Measurements from ENCODE around the gene HRAS. TPM values are rescaled to one million over a fixed set of nuclear protein-coding genes. Genes with fewer than 3 reads are reported as not detected.

Gene HRAS
- total and polyA plus RNA-seq, 2 donors (not counting 3 experiments of a cell fraction or from before 2014, with no cell fraction given): 103 to 109 TPM

DNA sequence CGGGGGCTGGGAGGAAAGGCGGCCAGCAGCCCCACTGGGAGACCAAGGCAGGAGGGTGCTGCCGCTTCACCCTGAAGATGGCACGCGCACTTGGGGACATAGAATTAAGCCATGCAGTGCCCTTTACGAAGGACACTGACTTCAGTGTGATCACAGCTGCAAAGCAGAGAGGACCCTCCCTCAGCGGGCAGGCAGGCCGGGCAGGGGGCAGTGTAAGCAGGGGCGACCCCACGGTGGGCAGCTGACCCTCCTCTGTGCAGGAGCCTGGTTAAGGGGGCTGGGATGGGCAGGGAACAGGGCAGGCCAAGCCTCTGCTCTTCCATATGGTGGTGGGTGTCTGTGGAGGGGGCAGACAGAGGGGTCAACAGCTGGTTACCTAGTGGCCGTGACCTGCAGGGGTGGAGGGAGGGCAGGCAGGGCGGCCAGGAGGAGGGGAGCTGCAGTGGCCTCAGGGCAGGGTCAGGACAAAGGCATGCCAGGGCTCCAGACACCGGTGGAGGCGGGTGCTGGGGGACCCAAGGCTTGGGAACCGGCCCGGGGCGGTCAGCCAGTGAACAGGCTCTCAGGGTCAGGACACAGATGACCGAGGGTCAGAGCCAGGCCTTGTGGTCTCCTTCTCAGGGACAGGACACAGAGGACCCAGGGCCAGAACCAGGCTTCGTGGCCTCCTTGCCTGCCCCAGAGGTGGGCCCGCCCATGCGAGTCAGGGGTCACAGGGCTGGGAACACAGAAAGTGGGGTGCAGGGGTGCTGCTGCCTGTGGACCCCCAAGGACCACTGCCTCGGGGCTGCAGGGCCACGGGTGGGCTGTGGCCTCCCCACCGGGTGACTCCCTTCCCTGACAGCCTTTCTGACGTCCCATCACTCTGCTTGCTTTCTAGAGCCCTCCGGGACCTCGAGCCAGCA, 18.0 kb upstream of the HRAS start:
- no TSS peak for BruUV-seq (replicated peaks)
- Histone ChIP-seq H3K79me2 (ENCODE audit: control insufficient read depth, insufficient read depth, low read length) (no peaks in the 10 kb centered on the region), H3K27ac (ENCODE audit: insufficient read depth, low read depth, low read length) (no peak overlapping the region), H3K4me2 (ENCODE audit: insufficient read depth, low read length) (no peak overlapping the region), H3K4me1 (ENCODE audit: control insufficient read depth, extremely low read depth, insufficient read depth, low read length) (peaks cover 3% of the 10 kb centered on the region), H3K9me1 (replicated peaks; ENCODE audit: control insufficient read depth, extremely low read depth, insufficient read depth, low read length) (no peaks in the 10 kb centered on the region), H3K9me3 (replicated peaks; ENCODE audit: control insufficient read depth, insufficient read depth, low read length) (no peaks in the 10 kb centered on the region), H3K4me3 (replicated peaks in 1 of 3; ENCODE audit: insufficient read depth in 1 of 3, low read depth in 1 of 3, low read length in 3 of 3) (no peak overlapping the region), H2AFZ (ENCODE audit: low read depth, low read length) (no peak overlapping the region), H4K20me1 (replicated peaks; ENCODE audit: control insufficient read depth, extremely low read depth, insufficient read depth, low read length) (no peaks in the 10 kb centered on the region), H3K27me3 (ENCODE audit: control insufficient read depth in 2 of 2, insufficient read depth in 2 of 2, low read length in 2 of 2) (peaks cover 13 to 21% of the 10 kb centered on the region in 2 experiments), H3K9ac (replicated peaks; ENCODE audit: extremely low read depth, insufficient read depth, low read length) (no peak overlapping the region), H3K36me3 (ENCODE audit: control insufficient read depth in 2 of 2, extremely low read depth in 1 of 2, insufficient read depth in 2 of 2, low read length in 2 of 2) (no peaks in the 10 kb centered on the region)
- TF ChIP-seq FOS (IDR thresholded peaks at IDR 0.05; ENCODE audit: borderline replicate concordance, insufficient read depth, low read length) (no peak), JUN (IDR thresholded peaks at IDR 0.05; ENCODE audit: borderline replicate concordance, insufficient read depth, insufficient read length, low read depth) (no peak), POLR2A (IDR thresholded peaks at IDR 0.05; ENCODE audit: low read depth, low read length) (no peak), MYC (IDR thresholded peaks at IDR 0.05; ENCODE audit: low read depth, low read length) (no peak), GATA2 (IDR thresholded peaks at IDR 0.05; ENCODE audit: insufficient read depth, insufficient read length, low read depth, low read length) (no peak)
- TF ChIP-seq, protein P1, sequence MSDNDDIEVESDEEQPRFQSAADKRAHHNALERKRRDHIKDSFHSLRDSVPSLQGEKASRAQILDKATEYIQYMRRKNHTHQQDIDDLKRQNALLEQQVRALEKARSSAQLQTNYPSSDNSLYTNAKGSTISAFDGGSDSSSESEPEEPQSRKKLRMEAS (IDR thresholded peaks at IDR 0.05; ENCODE audit: insufficient read depth, insufficient read length): no peak
- dilution Hi-C loops (cut with MboI; ENCODE audit: extremely low pct_ligation_motif_present, low sequenced_read_pairs) (no loop called here), intact Hi-C loops (cut with micrococcal nuclease) (no loop called here)
- CTCF ChIA-PET: no interaction called here
- POLR2A ChIA-PET: no interaction called here
- FAIRE-seq (no peak), DNase-seq (ENCODE audit: low read depth, low spot score) (no peak)

DNA sequence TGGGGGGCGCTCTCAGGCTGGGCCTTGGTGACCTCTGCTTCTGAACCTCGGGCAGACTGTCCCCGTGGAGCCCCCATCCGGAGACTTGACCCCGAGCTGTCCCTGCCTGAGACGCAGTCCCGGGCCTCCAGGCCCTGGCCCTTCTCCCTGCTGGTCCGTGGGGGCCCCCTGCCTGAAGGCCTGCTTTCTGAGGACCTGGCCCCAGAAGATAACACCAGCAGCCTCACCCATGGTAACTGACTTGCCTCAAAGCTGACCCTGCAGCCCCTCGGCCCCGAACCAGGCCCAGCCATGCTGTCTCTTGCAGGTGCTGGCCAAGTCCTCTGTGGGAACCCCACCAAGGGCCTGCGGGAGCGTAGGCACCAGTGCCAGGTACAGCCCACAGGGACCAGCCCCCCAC, 16.2 kb upstream of the HRAS start:
- FAIRE-seq: no peak
- H2AFZ ChIP-seq (ENCODE audit: low read depth, low read length): no peak overlapping the region
- H4K20me1 ChIP-seq (replicated peaks; ENCODE audit: control insufficient read depth, extremely low read depth, insufficient read depth, low read length): no peaks in the 10 kb centered on the region
- BruUV-seq (replicated peaks): no TSS peak
- TF ChIP-seq MYC (IDR thresholded peaks at IDR 0.05; ENCODE audit: low read depth, low read length) (no peak), POLR2AphosphoS5 (IDR thresholded peaks at IDR 0.05; ENCODE audit: insufficient read depth, low read depth, low read length) (no peak), POLR2A (IDR thresholded peaks at IDR 0.05; ENCODE audit: low read depth, low read length) (no peak), FOS (IDR thresholded peaks at IDR 0.05; ENCODE audit: borderline replicate concordance, insufficient read depth, low read length) (no peak), JUN (IDR thresholded peaks at IDR 0.05; ENCODE audit: borderline replicate concordance, insufficient read depth, insufficient read length, low read depth) (no peak), EZH2 (IDR thresholded peaks at IDR 0.05; ENCODE audit: borderline replicate concordance, low read depth, low read length, severe bottlenecking) (no peak), GATA2 (IDR thresholded peaks at IDR 0.05; ENCODE audit: insufficient read depth, insufficient read length, low read depth, low read length) (no peak)
- TF ChIP-seq, protein P2, sequence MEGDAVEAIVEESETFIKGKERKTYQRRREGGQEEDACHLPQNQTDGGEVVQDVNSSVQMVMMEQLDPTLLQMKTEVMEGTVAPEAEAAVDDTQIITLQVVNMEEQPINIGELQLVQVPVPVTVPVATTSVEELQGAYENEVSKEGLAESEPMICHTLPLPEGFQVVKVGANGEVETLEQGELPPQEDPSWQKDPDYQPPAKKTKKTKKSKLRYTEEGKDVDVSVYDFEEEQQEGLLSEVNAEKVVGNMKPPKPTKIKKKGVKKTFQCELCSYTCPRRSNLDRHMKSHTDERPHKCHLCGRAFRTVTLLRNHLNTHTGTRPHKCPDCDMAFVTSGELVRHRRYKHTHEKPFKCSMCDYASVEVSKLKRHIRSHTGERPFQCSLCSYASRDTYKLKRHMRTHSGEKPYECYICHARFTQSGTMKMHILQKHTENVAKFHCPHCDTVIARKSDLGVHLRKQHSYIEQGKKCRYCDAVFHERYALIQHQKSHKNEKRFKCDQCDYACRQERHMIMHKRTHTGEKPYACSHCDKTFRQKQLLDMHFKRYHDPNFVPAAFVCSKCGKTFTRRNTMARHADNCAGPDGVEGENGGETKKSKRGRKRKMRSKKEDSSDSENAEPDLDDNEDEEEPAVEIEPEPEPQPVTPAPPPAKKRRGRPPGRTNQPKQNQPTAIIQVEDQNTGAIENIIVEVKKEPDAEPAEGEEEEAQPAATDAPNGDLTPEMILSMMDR (IDR thresholded peaks at IDR 0.05; ENCODE audit: extremely low read depth in 1 of 2, insufficient read depth in 1 of 2, low read depth in 1 of 2, low read length in 2 of 2): no peak
- TF ChIP-seq, protein P1 (IDR thresholded peaks at IDR 0.05; ENCODE audit: insufficient read depth, insufficient read length): no peak
- no peaks in the 10 kb centered on the region for H3K9me1 ChIP-seq (replicated peaks; ENCODE audit: control insufficient read depth, extremely low read depth, insufficient read depth, low read length)
- no peak overlapping the region for H3K4me2 ChIP-seq (ENCODE audit: insufficient read depth, low read length)
- ChIA-PET CTCF (no interaction called here), POLR2A (no interaction called here)
- dilution Hi-C loops (cut with MboI; ENCODE audit: extremely low pct_ligation_motif_present, low sequenced_read_pairs): no loop called here
- H3K27me3 ChIP-seq (ENCODE audit: control insufficient read depth in 2 of 2, insufficient read depth in 2 of 2, low read length in 2 of 2): peaks cover 7 to 14% of the 10 kb centered on the region in 2 experiments
- no peak overlapping the region for H3K4me3 ChIP-seq (replicated peaks in 1 of 3; ENCODE audit: insufficient read depth in 1 of 3, low read depth in 1 of 3, low read length in 3 of 3)
- H3K27ac ChIP-seq (ENCODE audit: insufficient read depth, low read depth, low read length): no peak overlapping the region
- intact Hi-C loops (cut with micrococcal nuclease): no loop called here
- peaks cover 3% of the 10 kb centered on the region for H3K4me1 ChIP-seq (ENCODE audit: control insufficient read depth, extremely low read depth, insufficient read depth, low read length)
- no peak overlapping the region for H3K9ac ChIP-seq (replicated peaks; ENCODE audit: extremely low read depth, insufficient read depth, low read length)
- no peaks in the 10 kb centered on the region for H3K36me3 ChIP-seq (ENCODE audit: control insufficient read depth in 2 of 2, extremely low read depth in 1 of 2, insufficient read depth in 2 of 2, low read length in 2 of 2)
- DNase-seq (ENCODE audit: low read depth, low spot score): no peak
- H3K79me2 ChIP-seq (ENCODE audit: control insufficient read depth, insufficient read depth, low read length): no peaks in the 10 kb centered on the region
- no peaks in the 10 kb centered on the region for H3K9me3 ChIP-seq (replicated peaks; ENCODE audit: control insufficient read depth, insufficient read depth, low read length)

Measured in endothelial cell of umbilical vein (primary cell).